ENCODE results near the gene FILIP1.

Gene FILIP1

GRCh38 chr6:75427329-75427728, 66.3 kb downstream of the FILIP1 start:
- no peak overlapping the region for H3K4me3 Mint-ChIP-seq

GRCh38 chr6:75424618-75425548, 68.7 kb downstream of the FILIP1 start:
- no peaks in the 10 kb centered on the region for H3K4me1 Mint-ChIP-seq
- no peak overlapping the region for H3K4me3 Mint-ChIP-seq
- peaks cover 3% of the 10 kb centered on the region for H3K27me3 Mint-ChIP-seq (ENCODE audit: low read depth, poor library complexity)
- no peak for DNase-seq
- no peaks in the 10 kb centered on the region for H3K9me3 Mint-ChIP-seq
- H3K27ac Mint-ChIP-seq = no peak overlapping the region
- no peaks in the 10 kb centered on the region for H3K36me3 Mint-ChIP-seq (ENCODE audit: low read depth)
- no peak for TF ChIP-seq CTCF (IDR thresholded peaks at IDR 0.05)

More at GRCh38 chr6:75427329-75427728, 66.3 kb downstream of the FILIP1 start:
- no peak for DNase-seq
- H3K27me3 Mint-ChIP-seq (ENCODE audit: low read depth, poor library complexity) = peaks cover 3% of the 10 kb centered on the region
- no peaks in the 10 kb centered on the region for H3K36me3 Mint-ChIP-seq (ENCODE audit: low read depth)
- no peak for TF ChIP-seq CTCF (IDR thresholded peaks at IDR 0.05)
- H3K9me3 Mint-ChIP-seq = peaks cover 3% of the 10 kb centered on the region
- H3K4me1 Mint-ChIP-seq = peaks cover 13% of the 10 kb centered on the region
- H3K27ac Mint-ChIP-seq = peak overlapping the region; percentile 28

GRCh38 chr6:75423386-75423785, 70.2 kb downstream of the FILIP1 start:
- Mint-ChIP-seq H3K27ac (no peak overlapping the region), H3K36me3 (ENCODE audit: low read depth) (no peaks in the 10 kb centered on the region), H3K9me3 (no peaks in the 10 kb centered on the region), H3K4me1 (no peaks in the 10 kb centered on the region), H3K27me3 (ENCODE audit: low read depth, poor library complexity) (peaks cover 3% of the 10 kb centered on the region), H3K4me3 (no peak overlapping the region)
- DNase-seq = no peak
- no peak for TF ChIP-seq CTCF (IDR thresholded peaks at IDR 0.05)

GRCh38 chr6:75422024-75422639, 71.5 kb downstream of the FILIP1 start:
- H3K27ac Mint-ChIP-seq = no peak overlapping the region

GRCh38 chr6:75421316-75422023, 72.1 kb downstream of the FILIP1 start:
- no peak overlapping the region for H3K27ac Mint-ChIP-seq
- TF ChIP-seq CTCF (IDR thresholded peaks at IDR 0.05) = no peak
- no peak for DNase-seq

More at GRCh38 chr6:75422024-75422639, 71.5 kb downstream of the FILIP1 start:
- H3K4me3 Mint-ChIP-seq = no peak overlapping the region
- no peak for TF ChIP-seq CTCF (IDR thresholded peaks at IDR 0.05)
- no peaks in the 10 kb centered on the region for H3K4me1 Mint-ChIP-seq
- peaks cover 7% of the 10 kb centered on the region for H3K27me3 Mint-ChIP-seq (ENCODE audit: low read depth, poor library complexity)
- H3K9me3 Mint-ChIP-seq = no peaks in the 10 kb centered on the region
- no peak for DNase-seq
- no peaks in the 10 kb centered on the region for H3K36me3 Mint-ChIP-seq (ENCODE audit: low read depth)

More at GRCh38 chr6:75421316-75422023, 72.1 kb downstream of the FILIP1 start:
- Mint-ChIP-seq H3K9me3 (no peaks in the 10 kb centered on the region), H3K4me1 (no peaks in the 10 kb centered on the region), H3K27me3 (ENCODE audit: low read depth, poor library complexity) (peaks cover 7% of the 10 kb centered on the region), H3K4me3 (no peak overlapping the region), H3K36me3 (ENCODE audit: low read depth) (no peaks in the 10 kb centered on the region)

Data from nephron progenitor cell (in vitro differentiated cells).